SK-N-SH (cell line): ENCODE results near the gene IGFL4. TPM values are rescaled to one million over a fixed set of nuclear protein-coding genes. Genes with fewer than 3 reads are reported as not detected.

Source experiments
- CTCF ChIA-PET: fragments of 300-600, 350-600 bp; formaldehyde crosslinking; extraction: SDS; loops from one replicate; lab custom pipeline; 2021; lab: Yijun Ruan, JAX
- POLR2A ChIA-PET: fragments of 350-600 bp; sonication (Branson Sonifier 250); formaldehyde crosslinking; extraction: SDS; loops from one replicate; lab custom pipeline; 2020; ENCODE audit warnings: antibody characterized with exemption, inconsistent platforms; lab: Yijun Ruan, JAX
- DNase-seq: peaks from one replicate; pipeline ENCODE4 v3.0.0; 2012
- H2AFZ ChIP-seq: fragments of 200-600 bp; sonication (generic); 2 replicates; pipeline ENCODE4 v1.8.1; 2016; ENCODE audit warnings: antibody characterized with exemption, mild to moderate bottlenecking, low read depth
- H3F3A ChIP-seq: fragments of 200-600 bp; sonication (generic); replicated peaks from 2 replicates; pipeline ENCODE3; 2016; ENCODE audit warnings: antibody characterized with exemption, mild to moderate bottlenecking; ENCODE audit not compliant: insufficient read depth
- H3K27ac ChIP-seq, 2 experiments: fragments of 200-500 bp in 1 of 2; fragments of 200-600 bp in 1 of 2; sonication (Bioruptor generic) in 1 of 2; sonication (generic), shearing (Covaris generic) in 1 of 2; 2 replicates each; pipeline versions ENCODE4 v1.5.1 to v1.6.1; 2014 to 2016; ENCODE audit warnings: low read depth in 2 of 2, inconsistent platforms in 1 of 2, low read length in 1 of 2, mild to moderate bottlenecking in 1 of 2, mixed read lengths in 1 of 2
- H3K27me3 ChIP-seq: fragments of 200-600 bp; sonication (generic), shearing (Covaris generic); 2 replicates; pipeline ENCODE4 v1.6.1; 2016; ENCODE audit warnings: mixed run types; ENCODE audit not compliant: insufficient read depth
- H3K36me3 ChIP-seq, 2 experiments: fragments of 200-500 bp in 1 of 2; fragments of 200-600 bp in 1 of 2; sonication (Bioruptor generic) in 1 of 2; sonication (generic) in 1 of 2; replicated peaks in 1 of 2; 2 replicates each; pipeline versions ENCODE3 to v1.5.1; 2014 to 2016; ENCODE audit warnings: low read length in 1 of 2, mild to moderate bottlenecking in 1 of 2; ENCODE audit not compliant: insufficient read depth in 2 of 2, control insufficient read depth in 1 of 2
- H3K4me1 ChIP-seq, 2 experiments: fragments of 200-500 bp in 1 of 2; fragments of 200-600 bp in 1 of 2; sonication (Bioruptor generic) in 1 of 2; sonication (generic), shearing (Covaris generic) in 1 of 2; 2 replicates each; pipeline versions ENCODE4 v1.5.1 to v1.6.1; 2014 to 2016; ENCODE audit warnings: low read depth in 1 of 2, low read length in 1 of 2, mixed run types in 1 of 2; ENCODE audit not compliant: insufficient read depth in 2 of 2, control insufficient read depth in 1 of 2
- H3K4me2 ChIP-seq: fragments of 200-600 bp; sonication (generic), shearing (Covaris generic); 2 replicates; pipeline ENCODE4 v1.6.1; 2017; ENCODE audit warnings: mixed run types
- H3K4me3 ChIP-seq, 2 experiments: fragments of 200-500 bp in 1 of 2; fragments of 200-600 bp in 1 of 2; sonication (Bioruptor generic) in 1 of 2; sonication (generic), shearing (Covaris generic) in 1 of 2; 2 replicates each; pipeline versions ENCODE4 v1.5.1 to v1.8.1; 2014 to 2016; ENCODE audit warnings: low read depth in 2 of 2, inconsistent platforms in 1 of 2, low read length in 1 of 2, mild to moderate bottlenecking in 1 of 2, mixed read lengths in 1 of 2, moderate library complexity in 1 of 2
- H3K79me2 ChIP-seq: fragments of 200-600 bp; sonication (generic); 2 replicates; pipeline ENCODE4 v1.8.1; 2017; ENCODE audit warnings: mild to moderate bottlenecking; ENCODE audit not compliant: insufficient read depth
- H3K9ac ChIP-seq: fragments of 200-600 bp; sonication (generic); 2 replicates; pipeline ENCODE4 v1.6.1; 2017; ENCODE audit warnings: mixed run types
- H3K9me2 ChIP-seq: fragments of 200-600 bp; sonication (generic); 2 replicates; pipeline ENCODE4 v1.6.1; 2017; ENCODE audit warnings: mixed run types
- H3K9me3 ChIP-seq: fragments of 200-600 bp; sonication (generic); 2 replicates; pipeline ENCODE4 v1.6.1; 2017; ENCODE audit warnings: mixed run types, mild to moderate bottlenecking, moderate library complexity
- H4K20me1 ChIP-seq: fragments of 200-600 bp; sonication (generic); 2 replicates; pipeline ENCODE4 v1.6.1; 2017; ENCODE audit warnings: mild to moderate bottlenecking, mixed run types; ENCODE audit not compliant: insufficient read depth
- CHD2 ChIP-seq: fragments of 150-350 bp; IDR thresholded peaks from 2 replicates; pipeline ENCODE4 v1.6.1; 2018; ENCODE audit warnings: low read length; ENCODE audit not compliant: partially characterized antibody
- ELF1 ChIP-seq: IDR thresholded peaks from 2 replicates; pipeline ENCODE4 v1.4.0; 2012
- EP300 ChIP-seq, 2 experiments: IDR thresholded peaks; 2 replicates each; pipeline versions ENCODE4 v1.4.0 to v1.6.1; 2012; ENCODE audit warnings: borderline replicate concordance in 1 of 2, low read depth in 1 of 2, low read length in 1 of 2
- EZH2phosphoT487 ChIP-seq: fragments of 200-600 bp; sonication (generic); IDR thresholded peaks from 2 replicates; pipeline ENCODE4 v1.6.1; 2017; ENCODE audit warnings: low read depth, mixed run types, mild to moderate bottlenecking, antibody characterized with exemption, moderate library complexity, borderline replicate concordance
- FOXM1 ChIP-seq: IDR thresholded peaks from 2 replicates; pipeline ENCODE4 v1.4.0; 2012; ENCODE audit warnings: low read depth, mild to moderate bottlenecking
- GATA2 ChIP-seq: sonication (generic); formaldehyde crosslinking; IDR thresholded peaks from 2 replicates; pipeline ENCODE4 v1.5.0; 2020; ENCODE audit warnings: mild to moderate bottlenecking, missing genetic modification reagents
- JUND ChIP-seq: IDR thresholded peaks from 2 replicates; pipeline ENCODE4 v1.4.0; 2012
- MEF2A ChIP-seq: IDR thresholded peaks from 2 replicates; pipeline ENCODE4 v1.4.0; 2012; ENCODE audit warnings: low read depth, borderline replicate concordance
- MXI1 ChIP-seq: IDR thresholded peaks from 2 replicates; pipeline ENCODE4 v1.6.1; 2012; ENCODE audit warnings: mild to moderate bottlenecking, low read depth, low read length, improper control_type of control experiment
- NFIC ChIP-seq: IDR thresholded peaks from 2 replicates; pipeline ENCODE4 v1.4.0; 2012; ENCODE audit warnings: borderline replicate concordance
- NRF1 ChIP-seq: IDR thresholded peaks from 2 replicates; pipeline ENCODE4 v1.6.1; 2012; ENCODE audit warnings: low read depth, mild to moderate bottlenecking, low read length
- POLR2AphosphoS5 ChIP-seq: IDR thresholded peaks from 2 replicates; pipeline ENCODE4 v1.6.1; 2012; ENCODE audit warnings: low read depth, low read length
- RFX5 ChIP-seq: IDR thresholded peaks from 2 replicates; pipeline ENCODE4 v1.6.1; 2012; ENCODE audit warnings: mild to moderate bottlenecking, improper control_type of control experiment, low read length
- SIN3A ChIP-seq: IDR thresholded peaks from 2 replicates; pipeline ENCODE4 v1.6.1; 2012; ENCODE audit warnings: low read depth, mild to moderate bottlenecking, low read length, moderate library complexity, borderline replicate concordance
- TEAD4 ChIP-seq: IDR thresholded peaks from 2 replicates; pipeline ENCODE4 v1.4.0; 2012; ENCODE audit warnings: mild to moderate bottlenecking, borderline replicate concordance; ENCODE audit not compliant: insufficient read depth
- WGBS: methylation state at CpG from one replicate; pipeline ENCODE4 v1.1.6; 2017; ENCODE audit warnings: low lambda C conversion rate; 5-methylcytosine and 5-hydroxymethylcytosine counted together
- polyA plus RNA-seq, 3 experiments: library from polyadenylated mRNA; depleted of rRNA; stranded (reverse); fragments of >200 nt; gene quantifications; 2 replicates each; pipeline ENCODE4 v1.2.3, GENCODE V29; 2012
- TF ChIP-seq, protein P1 (sequence below): IDR thresholded peaks from 2 replicates; pipeline ENCODE4 v1.4.0; 2012; ENCODE audit warnings: low read depth, borderline replicate concordance
- TF ChIP-seq, protein P2 (sequence below): IDR thresholded peaks from 2 replicates; pipeline ENCODE4 v1.6.1; 2012; ENCODE audit warnings: mild to moderate bottlenecking, low read depth, low read length, moderate library complexity
- TF ChIP-seq, protein P3 (sequence below): IDR thresholded peaks from 2 replicates; pipeline ENCODE4 v1.4.0; 2012; ENCODE audit warnings: low read depth
- TF ChIP-seq, protein P4 (sequence below): IDR thresholded peaks from 2 replicates; pipeline ENCODE4; 2012
- TF ChIP-seq, protein P5 (sequence below): IDR thresholded peaks from 2 replicates; pipeline ENCODE4 v1.4.0; 2012; ENCODE audit warnings: low read depth, borderline replicate concordance

The IGFL4 gene
- polyA plus RNA-seq, 1 of the 3 experiments (the other 2 are of a cell fraction), result not detected

DNA sequence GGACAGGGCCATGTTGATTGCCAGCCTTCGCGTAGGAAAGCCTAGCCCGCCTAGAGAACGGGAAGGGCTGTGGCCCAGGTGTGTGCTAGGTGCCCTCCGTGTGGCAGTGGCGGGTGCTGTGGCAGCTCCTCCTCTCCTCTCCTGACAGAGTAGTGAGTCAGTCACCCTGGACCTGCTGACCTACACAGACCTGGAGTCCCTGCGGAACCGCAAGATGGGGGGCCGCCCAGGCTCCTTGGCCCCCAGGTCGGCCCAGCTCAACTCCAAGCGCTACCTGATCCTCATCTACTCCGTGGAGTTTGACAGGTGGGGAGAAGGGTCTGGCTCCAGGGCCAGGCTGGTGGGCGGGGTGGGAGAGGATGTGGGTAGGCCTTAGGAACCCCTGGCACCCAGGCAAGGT lies 34.4 kb downstream of the IGFL4 start:
- no peaks in the 10 kb centered on the region for H3K27me3 ChIP-seq
- WGBS, result 96% methylated on average over 9 of the region's 13 CpGs
- no peak overlapping the region for H3K27ac ChIP-seq
- no peak overlapping the region for H3K4me2 ChIP-seq
- POLR2A ChIA-PET, result no interaction called here
- H3K4me1 ChIP-seq, result no peaks in the 10 kb centered on the region; a peak in 1 of 4 replicates
- H3K36me3 ChIP-seq, result no peaks in the 10 kb centered on the region
- TF ChIP-seq JUND (no peak), MEF2A (no peak), FOXM1 (no peak), NRF1 (no peak)
- TF ChIP-seq, all 33 proteins: peak for 0
- Histone ChIP-seq H3F3A (no peaks in the 10 kb centered on the region), H3K9me2 (no peaks in the 10 kb centered on the region), H3K9me3 (no peaks in the 10 kb centered on the region), H4K20me1 (0 out of 2 replicates have a peak, but pooled peaks cover 4% of the 10 kb centered on the region), H3K9ac (no peak overlapping the region), H2AFZ (no peak overlapping the region), H3K4me3 (no peak overlapping the region), H3K79me2 (no peaks in the 10 kb centered on the region)
- DNase-seq, result no peak
- CTCF ChIA-PET, result interaction anchor here (1.1 to 1.8 kb wide), 3 partner anchors 10 to 72 kb away, joined by 3 to 7 read pairs (median 3); no protein-coding TSS in a partner anchor

DNA sequence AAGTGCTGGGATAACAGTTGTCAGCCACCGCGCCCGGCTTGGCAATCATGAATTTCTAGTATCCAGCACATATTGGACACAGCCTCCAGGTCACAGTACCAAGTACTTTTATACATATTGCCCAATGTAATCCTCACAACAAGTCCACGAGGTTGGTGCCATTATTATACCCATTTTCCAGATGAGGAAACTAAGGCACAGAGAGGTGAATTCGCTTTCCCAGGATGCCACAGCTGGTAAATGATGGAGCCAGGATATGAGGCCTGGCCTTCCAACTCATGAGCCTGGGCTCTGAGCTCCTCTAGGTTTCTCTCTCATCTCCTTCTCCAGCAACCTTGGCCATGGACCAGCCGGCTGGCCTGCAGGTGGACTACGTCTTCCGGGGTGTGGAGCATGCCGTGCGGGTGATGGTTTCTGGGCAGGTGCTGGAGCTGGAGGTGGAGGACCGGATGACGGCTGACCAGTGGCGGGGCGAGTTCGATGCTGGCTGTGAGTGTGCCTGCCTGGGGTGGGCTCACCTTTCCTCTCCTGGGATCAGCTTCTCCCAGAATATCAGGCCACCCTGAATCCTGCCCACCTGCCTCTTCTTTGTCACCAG lies 38.0 kb downstream of the IGFL4 start:
- WGBS, result 87% methylated on average over 8 of the region's 15 CpGs
- Histone ChIP-seq H3K36me3 (no peaks in the 10 kb centered on the region), H3K4me3 (no peak overlapping the region), H3K79me2 (no peaks in the 10 kb centered on the region), H3K9ac (no peak overlapping the region), H3F3A (peaks cover 12% of the 10 kb centered on the region), H2AFZ (no peak overlapping the region), H3K4me2 (no peak overlapping the region), H4K20me1 (no peaks in the 10 kb centered on the region), H3K9me3 (no peaks in the 10 kb centered on the region), H3K27ac (no peak overlapping the region), H3K4me1 (peaks cover 0 to 6% of the 10 kb centered on the region in 2 experiments; a peak in 1 of 4 replicates), H3K27me3 (no peaks in the 10 kb centered on the region), H3K9me2 (no peaks in the 10 kb centered on the region)
- no peak for DNase-seq
- POLR2A ChIA-PET, result interaction anchor here (0.6 kb wide), 1 partner anchor 67 kb away, joined by 4 read pairs; no protein-coding TSS in a partner anchor
- TF ChIP-seq MEF2A (no peak), EZH2phosphoT487 (no peak), RFX5 (no peak), CHD2 (no peak), ELF1 (no peak), SIN3A (no peak), MXI1 (no peak), POLR2AphosphoS5 (no peak), GATA2 (CRISPR knock-in tag) (no peak), TEAD4 (no peak), NRF1 (no peak), NFIC (no peak), EP300 (IDR thresholded peaks at IDR 0.05; ENCODE audit: borderline replicate concordance in 1 of 2, low read depth in 1 of 2, low read length in 1 of 2) (no peak)
- TF ChIP-seq, protein P1, sequence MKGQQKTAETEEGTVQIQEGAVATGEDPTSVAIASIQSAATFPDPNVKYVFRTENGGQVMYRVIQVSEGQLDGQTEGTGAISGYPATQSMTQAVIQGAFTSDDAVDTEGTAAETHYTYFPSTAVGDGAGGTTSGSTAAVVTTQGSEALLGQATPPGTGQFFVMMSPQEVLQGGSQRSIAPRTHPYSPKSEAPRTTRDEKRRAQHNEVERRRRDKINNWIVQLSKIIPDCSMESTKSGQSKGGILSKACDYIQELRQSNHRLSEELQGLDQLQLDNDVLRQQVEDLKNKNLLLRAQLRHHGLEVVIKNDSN, result no peak
- TF ChIP-seq, protein P2, sequence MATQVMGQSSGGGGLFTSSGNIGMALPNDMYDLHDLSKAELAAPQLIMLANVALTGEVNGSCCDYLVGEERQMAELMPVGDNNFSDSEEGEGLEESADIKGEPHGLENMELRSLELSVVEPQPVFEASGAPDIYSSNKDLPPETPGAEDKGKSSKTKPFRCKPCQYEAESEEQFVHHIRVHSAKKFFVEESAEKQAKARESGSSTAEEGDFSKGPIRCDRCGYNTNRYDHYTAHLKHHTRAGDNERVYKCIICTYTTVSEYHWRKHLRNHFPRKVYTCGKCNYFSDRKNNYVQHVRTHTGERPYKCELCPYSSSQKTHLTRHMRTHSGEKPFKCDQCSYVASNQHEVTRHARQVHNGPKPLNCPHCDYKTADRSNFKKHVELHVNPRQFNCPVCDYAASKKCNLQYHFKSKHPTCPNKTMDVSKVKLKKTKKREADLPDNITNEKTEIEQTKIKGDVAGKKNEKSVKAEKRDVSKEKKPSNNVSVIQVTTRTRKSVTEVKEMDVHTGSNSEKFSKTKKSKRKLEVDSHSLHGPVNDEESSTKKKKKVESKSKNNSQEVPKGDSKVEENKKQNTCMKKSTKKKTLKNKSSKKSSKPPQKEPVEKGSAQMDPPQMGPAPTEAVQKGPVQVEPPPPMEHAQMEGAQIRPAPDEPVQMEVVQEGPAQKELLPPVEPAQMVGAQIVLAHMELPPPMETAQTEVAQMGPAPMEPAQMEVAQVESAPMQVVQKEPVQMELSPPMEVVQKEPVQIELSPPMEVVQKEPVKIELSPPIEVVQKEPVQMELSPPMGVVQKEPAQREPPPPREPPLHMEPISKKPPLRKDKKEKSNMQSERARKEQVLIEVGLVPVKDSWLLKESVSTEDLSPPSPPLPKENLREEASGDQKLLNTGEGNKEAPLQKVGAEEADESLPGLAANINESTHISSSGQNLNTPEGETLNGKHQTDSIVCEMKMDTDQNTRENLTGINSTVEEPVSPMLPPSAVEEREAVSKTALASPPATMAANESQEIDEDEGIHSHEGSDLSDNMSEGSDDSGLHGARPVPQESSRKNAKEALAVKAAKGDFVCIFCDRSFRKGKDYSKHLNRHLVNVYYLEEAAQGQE, result no peak
- TF ChIP-seq, protein P3, sequence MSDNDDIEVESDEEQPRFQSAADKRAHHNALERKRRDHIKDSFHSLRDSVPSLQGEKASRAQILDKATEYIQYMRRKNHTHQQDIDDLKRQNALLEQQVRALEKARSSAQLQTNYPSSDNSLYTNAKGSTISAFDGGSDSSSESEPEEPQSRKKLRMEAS, result no peak
- TF ChIP-seq, protein P4, sequence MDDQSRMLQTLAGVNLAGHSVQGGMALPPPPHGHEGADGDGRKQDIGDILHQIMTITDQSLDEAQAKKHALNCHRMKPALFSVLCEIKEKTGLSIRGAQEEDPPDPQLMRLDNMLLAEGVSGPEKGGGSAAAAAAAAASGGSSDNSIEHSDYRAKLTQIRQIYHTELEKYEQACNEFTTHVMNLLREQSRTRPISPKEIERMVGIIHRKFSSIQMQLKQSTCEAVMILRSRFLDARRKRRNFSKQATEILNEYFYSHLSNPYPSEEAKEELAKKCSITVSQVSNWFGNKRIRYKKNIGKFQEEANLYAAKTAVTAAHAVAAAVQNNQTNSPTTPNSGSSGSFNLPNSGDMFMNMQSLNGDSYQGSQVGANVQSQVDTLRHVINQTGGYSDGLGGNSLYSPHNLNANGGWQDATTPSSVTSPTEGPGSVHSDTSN, result no peak
- TF ChIP-seq, protein P5, sequence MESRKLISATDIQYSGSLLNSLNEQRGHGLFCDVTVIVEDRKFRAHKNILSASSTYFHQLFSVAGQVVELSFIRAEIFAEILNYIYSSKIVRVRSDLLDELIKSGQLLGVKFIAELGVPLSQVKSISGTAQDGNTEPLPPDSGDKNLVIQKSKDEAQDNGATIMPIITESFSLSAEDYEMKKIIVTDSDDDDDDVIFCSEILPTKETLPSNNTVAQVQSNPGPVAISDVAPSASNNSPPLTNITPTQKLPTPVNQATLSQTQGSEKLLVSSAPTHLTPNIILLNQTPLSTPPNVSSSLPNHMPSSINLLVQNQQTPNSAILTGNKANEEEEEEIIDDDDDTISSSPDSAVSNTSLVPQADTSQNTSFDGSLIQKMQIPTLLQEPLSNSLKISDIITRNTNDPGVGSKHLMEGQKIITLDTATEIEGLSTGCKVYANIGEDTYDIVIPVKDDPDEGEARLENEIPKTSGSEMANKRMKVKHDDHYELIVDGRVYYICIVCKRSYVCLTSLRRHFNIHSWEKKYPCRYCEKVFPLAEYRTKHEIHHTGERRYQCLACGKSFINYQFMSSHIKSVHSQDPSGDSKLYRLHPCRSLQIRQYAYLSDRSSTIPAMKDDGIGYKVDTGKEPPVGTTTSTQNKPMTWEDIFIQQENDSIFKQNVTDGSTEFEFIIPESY, result no peak
- CTCF ChIA-PET, result interaction anchor here (0.7 to 2.0 kb wide), 4 partner anchors 9 to 37 kb away, joined by 3 to 8 read pairs (median 4); no protein-coding TSS in a partner anchor
